Liver (tissue), 9 donors: ENCODE data around the gene PARVG. TPM values are rescaled to one million over a fixed set of nuclear protein-coding genes. Genes with fewer than 3 reads are reported as not detected.

Experiments used
- DNase-seq: peaks from one replicate; pipeline ENCODE4 v3.0.0-alpha.2; 2017; ENCODE audit warnings: low spot score
- H3K27ac ChIP-seq, 2 donors: one replicate each; pipeline ENCODE4 v1.7.0; 2013; ENCODE audit warnings: inconsistent platforms in 2 of 2, low read length in 2 of 2, control low read depth in 1 of 2, low read depth in 1 of 2, mild to moderate bottlenecking in 1 of 2
- H3K27me3 ChIP-seq, 4 donors: one replicate each; pipeline versions ENCODE4 v1.6.1 to v1.7.0; 2013; ENCODE audit warnings: low read length in 3 of 4, inconsistent platforms in 1 of 4, mild to moderate bottlenecking in 1 of 4, moderate library complexity in 1 of 4; ENCODE audit not compliant: control insufficient read depth in 4 of 4, insufficient read depth in 4 of 4
- H3K36me3 ChIP-seq, 4 donors: one replicate each; pipeline versions ENCODE4 v1.6.1 to v1.7.0; 2013; ENCODE audit warnings: low read length in 3 of 4, mild to moderate bottlenecking in 3 of 4, low read depth in 1 of 4, moderate library complexity in 1 of 4; ENCODE audit not compliant: control insufficient read depth in 4 of 4, insufficient read depth in 3 of 4
- H3K4me1 ChIP-seq, 4 donors: one replicate each; pipeline versions ENCODE4 v1.6.1 to v1.7.0; 2013; ENCODE audit warnings: low read length in 3 of 4, mild to moderate bottlenecking in 3 of 4, moderate library complexity in 1 of 4; ENCODE audit not compliant: control insufficient read depth in 4 of 4, insufficient read depth in 4 of 4
- H3K4me3 ChIP-seq, 3 donors: one replicate each; pipeline versions ENCODE4 v1.6.1 to v1.7.0; 2013; ENCODE audit warnings: low read length in 3 of 3, control low read depth in 1 of 3, low read depth in 1 of 3, mild to moderate bottlenecking in 1 of 3
- H3K9ac ChIP-seq, 2 donors: one replicate each; pipeline ENCODE4 v1.7.0; 2013; ENCODE audit warnings: low read length in 2 of 2, mild to moderate bottlenecking in 2 of 2, moderate library complexity in 2 of 2, control low read depth in 1 of 2, low read depth in 1 of 2
- H3K9me3 ChIP-seq, 4 donors: one replicate each; pipeline versions ENCODE4 v1.6.1 to v1.7.0; 2013; ENCODE audit warnings: low read length in 3 of 4; ENCODE audit not compliant: control insufficient read depth in 4 of 4
- FOXA2 ChIP-seq: IDR thresholded peaks from 2 replicates; pipeline ENCODE4 v1.6.1; 2016; ENCODE audit warnings: antibody characterized with exemption
- HNF4A ChIP-seq, 2 donors: conservative IDR thresholded peaks; 2 replicates each; pipeline ENCODE4 v1.6.1; 2016; ENCODE audit warnings: antibody characterized with exemption in 2 of 2, mild to moderate bottlenecking in 2 of 2
- HNF4G ChIP-seq: IDR thresholded peaks from 2 replicates; pipeline ENCODE4 v1.6.1; 2016; ENCODE audit warnings: antibody characterized with exemption
- NR2F2 ChIP-seq: IDR thresholded peaks from 2 replicates; pipeline ENCODE4 v1.6.1; 2016; ENCODE audit warnings: antibody characterized with exemption
- YY1 ChIP-seq: IDR thresholded peaks from 2 replicates; pipeline ENCODE4 v1.6.1; 2016; ENCODE audit warnings: antibody characterized with exemption, mild to moderate bottlenecking
- WGBS: extraction: QIAGEN DNeasy Blood & Tissue Kit; methylation state at CpG from one replicate; pipeline ENCODE4 v1.1.7; 2013; 5-methylcytosine and 5-hydroxymethylcytosine counted together
- polyA plus RNA-seq, 2 donors: library from polyadenylated mRNA; stranded (reverse) in 1 of 2; unstranded in 1 of 2; fragments of 200-250 nt in 1 of 2; fragments of >200 nt in 1 of 2; fragmentation: Nextera tagmentation in 1 of 2; extraction: Ambion mirVana in 1 of 2; gene quantifications; one replicate each; pipeline versions ENCODE4 v1.2.1 to v1.2.3, GENCODE V29; 2013 to 2015
- total RNA-seq, 2 donors: library from RNA; depleted of rRNA; stranded (reverse); fragments of >200 nt; gene quantifications; one replicate each; pipeline ENCODE4 v1.2.3, GENCODE V29; 2014
- TF ChIP-seq, protein P1 (sequence below): IDR thresholded peaks from 2 replicates; pipeline ENCODE4 v1.6.1; 2016; ENCODE audit warnings: antibody characterized with exemption, mild to moderate bottlenecking
- TF ChIP-seq, protein P2 (sequence below): fragments of 150-350 bp; IDR thresholded peaks from 2 replicates; pipeline ENCODE4 v1.5.1; 2017; ENCODE audit warnings: improper control_type of control experiment, low read depth, low read length; ENCODE audit not compliant: missing input control
- TF ChIP-seq, protein P3 (sequence below): IDR thresholded peaks from 2 replicates; pipeline ENCODE4 v1.6.1; 2016; ENCODE audit warnings: antibody characterized with exemption
- TF ChIP-seq, protein P4 (sequence below): IDR thresholded peaks from 2 replicates; pipeline ENCODE4 v1.6.1; 2016; ENCODE audit warnings: antibody characterized with exemption
- donor health status: healthy.
- donor health status: healthy.
- donor health status: healthy.
- donor health status: healthy.
- donor health status: healthy.

Gene PARVG
- total and polyA plus RNA-seq, 4 donors, result 4.0 to 12.1 (median 6.6) TPM

DNA sequence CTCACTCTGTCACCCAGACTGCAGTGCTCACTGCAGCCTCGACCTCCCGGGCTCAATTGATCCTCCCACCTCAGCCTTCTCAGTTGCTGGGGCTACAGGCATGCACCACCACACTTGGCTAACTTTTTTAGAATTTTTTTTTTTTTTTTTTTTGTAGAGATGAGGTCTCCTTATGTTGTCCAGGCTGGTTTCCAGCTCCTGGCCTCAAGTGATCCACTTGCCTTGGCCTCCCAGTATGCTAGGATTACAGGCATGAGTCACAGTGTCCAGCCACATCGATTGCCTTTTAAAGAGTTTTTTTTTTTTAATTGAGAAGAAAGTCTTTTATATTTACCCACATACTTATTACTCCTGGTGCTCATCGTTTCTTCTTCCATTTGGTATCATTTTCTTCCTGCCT, 30.0 kb downstream of the PARVG start:
- Histone ChIP-seq H3K36me3 (no peaks in the 10 kb centered on the region), H3K9me3 (peaks cover 2 to 5% (median 3%) of the 10 kb centered on the region in 4 donors), H3K27me3 (no peaks in the 10 kb centered on the region), H3K4me3 (no peak overlapping the region), H3K4me1 (no peaks in the 10 kb centered on the region), H3K9ac (no peak overlapping the region), H3K27ac (no peak overlapping the region)
- DNase-seq, result no peak
- 79% methylated on average over 4 of the region's 4 CpGs for WGBS
- TF ChIP-seq, protein P1, sequence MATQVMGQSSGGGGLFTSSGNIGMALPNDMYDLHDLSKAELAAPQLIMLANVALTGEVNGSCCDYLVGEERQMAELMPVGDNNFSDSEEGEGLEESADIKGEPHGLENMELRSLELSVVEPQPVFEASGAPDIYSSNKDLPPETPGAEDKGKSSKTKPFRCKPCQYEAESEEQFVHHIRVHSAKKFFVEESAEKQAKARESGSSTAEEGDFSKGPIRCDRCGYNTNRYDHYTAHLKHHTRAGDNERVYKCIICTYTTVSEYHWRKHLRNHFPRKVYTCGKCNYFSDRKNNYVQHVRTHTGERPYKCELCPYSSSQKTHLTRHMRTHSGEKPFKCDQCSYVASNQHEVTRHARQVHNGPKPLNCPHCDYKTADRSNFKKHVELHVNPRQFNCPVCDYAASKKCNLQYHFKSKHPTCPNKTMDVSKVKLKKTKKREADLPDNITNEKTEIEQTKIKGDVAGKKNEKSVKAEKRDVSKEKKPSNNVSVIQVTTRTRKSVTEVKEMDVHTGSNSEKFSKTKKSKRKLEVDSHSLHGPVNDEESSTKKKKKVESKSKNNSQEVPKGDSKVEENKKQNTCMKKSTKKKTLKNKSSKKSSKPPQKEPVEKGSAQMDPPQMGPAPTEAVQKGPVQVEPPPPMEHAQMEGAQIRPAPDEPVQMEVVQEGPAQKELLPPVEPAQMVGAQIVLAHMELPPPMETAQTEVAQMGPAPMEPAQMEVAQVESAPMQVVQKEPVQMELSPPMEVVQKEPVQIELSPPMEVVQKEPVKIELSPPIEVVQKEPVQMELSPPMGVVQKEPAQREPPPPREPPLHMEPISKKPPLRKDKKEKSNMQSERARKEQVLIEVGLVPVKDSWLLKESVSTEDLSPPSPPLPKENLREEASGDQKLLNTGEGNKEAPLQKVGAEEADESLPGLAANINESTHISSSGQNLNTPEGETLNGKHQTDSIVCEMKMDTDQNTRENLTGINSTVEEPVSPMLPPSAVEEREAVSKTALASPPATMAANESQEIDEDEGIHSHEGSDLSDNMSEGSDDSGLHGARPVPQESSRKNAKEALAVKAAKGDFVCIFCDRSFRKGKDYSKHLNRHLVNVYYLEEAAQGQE, result no peak
- TF ChIP-seq, protein P2, sequence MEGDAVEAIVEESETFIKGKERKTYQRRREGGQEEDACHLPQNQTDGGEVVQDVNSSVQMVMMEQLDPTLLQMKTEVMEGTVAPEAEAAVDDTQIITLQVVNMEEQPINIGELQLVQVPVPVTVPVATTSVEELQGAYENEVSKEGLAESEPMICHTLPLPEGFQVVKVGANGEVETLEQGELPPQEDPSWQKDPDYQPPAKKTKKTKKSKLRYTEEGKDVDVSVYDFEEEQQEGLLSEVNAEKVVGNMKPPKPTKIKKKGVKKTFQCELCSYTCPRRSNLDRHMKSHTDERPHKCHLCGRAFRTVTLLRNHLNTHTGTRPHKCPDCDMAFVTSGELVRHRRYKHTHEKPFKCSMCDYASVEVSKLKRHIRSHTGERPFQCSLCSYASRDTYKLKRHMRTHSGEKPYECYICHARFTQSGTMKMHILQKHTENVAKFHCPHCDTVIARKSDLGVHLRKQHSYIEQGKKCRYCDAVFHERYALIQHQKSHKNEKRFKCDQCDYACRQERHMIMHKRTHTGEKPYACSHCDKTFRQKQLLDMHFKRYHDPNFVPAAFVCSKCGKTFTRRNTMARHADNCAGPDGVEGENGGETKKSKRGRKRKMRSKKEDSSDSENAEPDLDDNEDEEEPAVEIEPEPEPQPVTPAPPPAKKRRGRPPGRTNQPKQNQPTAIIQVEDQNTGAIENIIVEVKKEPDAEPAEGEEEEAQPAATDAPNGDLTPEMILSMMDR, result no peak
- TF ChIP-seq YY1 (no peak), NR2F2 (no peak)

DNA sequence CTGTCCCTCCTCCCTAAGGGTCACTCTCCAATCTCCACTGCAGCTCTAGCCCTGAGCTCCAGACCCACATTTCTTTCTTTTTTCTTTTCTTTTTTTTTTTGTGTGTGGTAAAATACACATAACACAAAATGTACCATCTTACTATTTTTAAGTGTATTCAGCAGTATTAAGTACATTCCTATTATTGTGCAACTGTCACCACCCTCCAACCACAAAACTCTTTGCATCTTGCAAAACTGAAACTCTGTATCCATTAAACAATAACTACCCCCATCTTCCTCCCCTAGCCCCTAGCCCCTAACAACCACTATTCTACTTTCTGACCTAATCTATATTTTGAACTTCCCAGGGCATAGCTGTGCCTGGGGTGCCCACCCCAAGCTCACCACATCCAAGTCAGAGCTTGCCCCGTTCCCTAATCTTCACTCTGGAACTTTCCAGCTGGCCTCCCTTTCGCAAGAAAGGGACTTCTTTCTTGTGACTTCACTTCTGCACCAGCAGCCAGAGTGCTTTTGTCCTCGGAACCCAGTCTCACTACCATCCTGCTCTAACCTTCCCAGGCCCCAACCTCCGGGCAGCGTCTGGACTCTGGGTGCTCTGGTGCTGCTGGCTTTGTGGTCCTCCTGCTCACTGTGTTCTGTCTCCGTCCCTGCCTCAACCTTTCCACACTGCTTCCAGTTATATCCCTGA, 30.7 kb downstream of the PARVG start:
- TF ChIP-seq, protein P3, sequence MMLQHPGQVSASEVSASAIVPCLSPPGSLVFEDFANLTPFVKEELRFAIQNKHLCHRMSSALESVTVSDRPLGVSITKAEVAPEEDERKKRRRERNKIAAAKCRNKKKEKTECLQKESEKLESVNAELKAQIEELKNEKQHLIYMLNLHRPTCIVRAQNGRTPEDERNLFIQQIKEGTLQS, result no peak
- TF ChIP-seq HNF4A (conservative IDR thresholded peaks at IDR 0.05) (no peak), FOXA2 (no peak), HNF4G (no peak)
- TF ChIP-seq, protein P4, sequence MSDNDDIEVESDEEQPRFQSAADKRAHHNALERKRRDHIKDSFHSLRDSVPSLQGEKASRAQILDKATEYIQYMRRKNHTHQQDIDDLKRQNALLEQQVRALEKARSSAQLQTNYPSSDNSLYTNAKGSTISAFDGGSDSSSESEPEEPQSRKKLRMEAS, result no peak
- Histone ChIP-seq H3K27me3 (no peaks in the 10 kb centered on the region), H3K9ac (no peak overlapping the region), H3K36me3 (no peaks in the 10 kb centered on the region), H3K4me1 (no peaks in the 10 kb centered on the region), H3K27ac (no peak overlapping the region), H3K4me3 (no peak overlapping the region), H3K9me3 (peaks cover 2 to 5% (median 3%) of the 10 kb centered on the region in 4 donors)
- DNase-seq, result no peak
- WGBS, result 63% methylated on average over 6 of the region's 6 CpGs
